GM19372 (cell line): ENCODE measurements around the gene PTBP2.

Source experiments
- ATAC-seq: cut with Tn5 transposase; IDR thresholded peaks from one replicate; pipeline ENCODE4 v1.9.1; 2021; ENCODE audit warnings: mild to moderate bottlenecking, low read depth, moderate library complexity; ENCODE audit not compliant: unreplicated experiment

The PTBP2 gene

DNA sequence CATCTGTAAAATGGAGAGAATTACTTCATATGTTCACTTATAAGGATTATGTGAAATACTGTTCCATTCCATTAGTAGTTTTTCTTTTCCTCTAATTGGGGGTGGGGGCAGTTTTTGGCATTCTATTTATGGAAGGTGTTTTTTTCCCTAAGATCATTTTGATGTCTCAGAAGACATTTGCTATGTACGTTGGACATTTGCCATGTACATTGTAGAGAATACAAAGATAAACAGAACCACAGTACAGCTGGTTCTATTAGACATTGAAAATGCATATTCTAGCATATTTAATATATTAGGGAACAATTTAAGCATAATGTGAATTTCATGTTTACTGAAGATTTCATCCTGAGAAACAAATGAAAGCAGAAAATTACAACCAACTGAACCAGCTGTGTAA lies 98.5 kb downstream of the PTBP2 start:
- ATAC-seq = no peak

- ATAC-seq = no peak
Measured at GRCh38 chr1:96820671-96821070, 99.1 kb downstream of the PTBP2 start.

DNA sequence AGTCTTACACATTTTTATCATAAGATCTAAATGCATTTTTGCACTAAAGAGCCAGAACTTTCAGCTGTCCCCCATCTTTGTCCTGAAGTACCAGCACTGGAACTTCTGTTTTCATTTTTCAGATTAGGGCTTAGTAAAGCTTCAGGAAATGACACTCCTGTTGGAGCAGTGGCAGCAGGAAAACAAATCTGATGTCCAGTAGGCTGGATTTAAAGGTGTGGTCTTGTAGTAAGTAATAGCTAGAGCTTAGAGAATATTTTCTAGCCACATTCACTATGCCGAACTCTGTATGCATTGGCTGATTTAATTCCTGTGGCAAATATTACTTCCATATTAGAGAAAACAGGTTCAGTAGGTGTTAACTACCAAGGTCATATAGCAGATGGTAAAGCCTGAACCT lies 103.6 kb downstream of the PTBP2 start:
- no peak for ATAC-seq

- ATAC-seq = no peak
Measured at GRCh38 chr1:96825950-96826576, 104.5 kb downstream of the PTBP2 start.

DNA sequence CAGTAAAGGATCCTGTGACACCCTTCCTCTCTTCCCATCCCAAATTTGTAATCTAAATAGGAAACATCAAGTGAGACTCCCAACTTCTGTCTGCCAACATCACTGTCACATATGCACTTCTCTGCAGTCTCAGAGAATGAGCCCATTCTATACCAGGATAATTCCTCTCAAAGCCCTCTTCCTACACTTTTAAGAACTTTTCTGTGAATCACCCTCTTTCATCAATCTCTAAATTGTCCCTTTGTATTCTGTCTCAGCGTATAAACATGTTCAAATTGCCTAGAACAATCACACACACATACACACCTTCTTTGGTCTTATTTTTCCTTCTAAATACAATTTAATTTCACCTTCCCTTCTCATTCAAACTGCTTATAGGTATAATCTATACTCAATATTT lies 111.8 kb downstream of the PTBP2 start:
- no peak for ATAC-seq

GRCh38 chr1:96834986-96835385 lies 113.4 kb downstream of the PTBP2 start:
- ATAC-seq = no peak

- no peak for ATAC-seq
Measured at GRCh38 chr1:96837057-96837780, 115.6 kb downstream of the PTBP2 start.

GRCh38 chr1:96837781-96838216 lies 116.2 kb downstream of the PTBP2 start:
- no peak for ATAC-seq

DNA sequence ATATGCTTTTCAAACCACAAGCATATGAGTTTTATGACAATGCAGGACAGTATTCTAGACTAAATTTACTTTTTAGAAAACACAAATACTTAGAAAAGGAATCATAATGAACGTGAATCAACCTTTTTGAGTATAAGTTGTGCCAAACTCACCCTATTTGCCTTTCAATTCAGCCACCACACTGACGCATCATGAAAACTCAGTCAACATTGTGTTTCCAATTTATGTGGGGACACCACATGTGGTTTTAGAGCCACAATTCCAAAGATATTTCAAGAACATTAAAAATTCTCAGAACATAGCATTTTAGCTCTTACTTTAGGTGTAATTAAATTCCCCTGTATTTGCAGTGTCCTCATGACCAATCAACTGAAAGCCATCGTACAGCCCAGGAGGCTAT lies 118.8 kb downstream of the PTBP2 start:
- no peak for ATAC-seq

- no peak for ATAC-seq
Measured at GRCh38 chr1:96842215-96842614, 120.6 kb downstream of the PTBP2 start.

GRCh38 chr1:96843196-96843595 lies 121.6 kb downstream of the PTBP2 start:
- ATAC-seq = no peak

- no peak for ATAC-seq
Measured at GRCh38 chr1:96843601-96844000, 122.0 kb downstream of the PTBP2 start.

- ATAC-seq = peak; percentile 70
Measured at GRCh38 chr1:96845464-96845863, 123.9 kb downstream of the PTBP2 start.

DNA sequence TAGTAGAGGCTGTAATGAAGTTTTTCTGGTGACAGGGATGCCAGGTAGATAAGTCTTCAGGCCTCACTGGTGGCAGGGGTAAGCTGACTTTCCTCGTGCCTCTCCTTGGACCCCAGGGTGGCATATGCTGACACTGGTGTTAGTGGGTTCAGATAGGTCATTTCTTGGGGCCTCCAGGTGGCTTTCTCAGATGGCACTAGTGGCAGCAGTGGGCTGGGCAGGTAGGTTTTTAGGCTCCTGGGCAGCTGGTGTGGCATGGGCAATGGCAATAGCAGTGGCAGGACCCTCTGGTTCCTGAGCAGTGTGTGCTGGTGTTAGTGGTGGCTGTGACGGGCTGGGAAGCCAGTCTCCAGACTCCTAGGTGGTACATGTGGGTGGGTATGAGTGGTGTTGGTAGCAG lies 140.3 kb downstream of the PTBP2 start:
- ATAC-seq = no peak

GRCh38 chr1:96863449-96863848 lies 141.9 kb downstream of the PTBP2 start:
- no peak for ATAC-seq
